HEK293T (cell line): Measurements from ENCODE around the gene CHTF8.
"Not testable (repeated sequence)": the region's sequence is repeated elsewhere in the genome, so short reads cannot be mapped to it uniquely, and the experiment has no call there.

Experiments used
- BHLHE40 ChIP-seq: fragments of 450-650 bp; IDR thresholded peaks from 2 replicates; pipeline ENCODE4 v1.6.1; 2016; ENCODE audit warnings: mild to moderate bottlenecking, moderate library complexity, borderline replicate concordance
- FOXK2 ChIP-seq: fragments of 450-650 bp; IDR thresholded peaks from 2 replicates; pipeline ENCODE4 v1.6.1; 2016; ENCODE audit warnings: mild to moderate bottlenecking
- L3MBTL2 ChIP-seq: fragments of 450-650 bp; conservative IDR thresholded peaks from 2 replicates; pipeline ENCODE4 v1.6.1; 2016; ENCODE audit warnings: mild to moderate bottlenecking
- SP1 ChIP-seq: fragments of 450-650 bp; IDR thresholded peaks from 2 replicates; pipeline ENCODE4 v1.6.1; 2017
- ZNF384 ChIP-seq: fragments of 450-650 bp; IDR thresholded peaks from 2 replicates; pipeline ENCODE4 v1.6.1; 2016

GRCh38 chr16:69124406-69124805, 8.0 kb downstream of the CHTF8 start:
- TF ChIP-seq BHLHE40, L3MBTL2, ZNF384, FOXK2, SP1: not testable (repeated sequence)
